Measurements from ENCODE around the gene ANKRD31. TPM values are rescaled to one million over a fixed set of nuclear protein-coding genes. Genes with fewer than 3 reads are reported as not detected.

Gene ANKRD31
- polyA plus RNA-seq, 1 experiment, result 0.06 TPM

DNA sequence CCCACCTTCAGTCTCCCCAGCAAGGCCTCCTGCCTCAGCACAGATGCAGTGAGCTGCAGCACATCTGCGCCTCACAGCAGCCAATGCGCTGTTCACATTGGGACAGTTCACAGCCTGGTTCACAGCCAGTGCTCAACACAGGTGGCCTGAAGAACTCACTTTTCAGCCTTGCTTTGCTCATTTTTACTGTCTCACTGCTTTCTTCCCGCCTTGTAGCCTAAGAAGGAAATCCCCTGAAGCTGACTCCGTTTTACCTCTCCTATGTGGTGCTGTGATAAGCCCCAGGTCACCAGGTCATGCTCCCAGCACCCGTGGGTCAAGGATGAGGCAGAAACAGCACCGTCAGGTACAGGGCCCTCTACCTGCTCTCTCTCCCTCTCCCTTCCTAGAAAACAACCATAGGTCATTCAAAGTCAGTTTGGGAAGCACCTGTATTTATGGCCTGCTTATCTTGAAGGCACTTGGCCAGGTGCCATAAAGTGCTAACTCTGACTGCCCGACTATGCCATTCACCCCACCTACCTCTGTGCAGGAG, 185.4 kb downstream of the ANKRD31 start:
- H3K9me3 ChIP-seq (ENCODE audit: control insufficient read depth, insufficient read depth, low read length), result no peaks in the 10 kb centered on the region; the same call in 1 of the 2 replicates
- H3K27me3 ChIP-seq (ENCODE audit: control insufficient read depth, insufficient read depth, low read length), result peaks cover 5% of the 10 kb centered on the region
- no peak for DNase-seq (ENCODE audit: low read depth, low spot score)
- H3K27ac ChIP-seq (ENCODE audit: low read depth, low read length), result no peak overlapping the region
- H3K4me3 ChIP-seq (ENCODE audit: low read depth, low read length), result no peak overlapping the region
- ChIA-PET CTCF (interaction anchor here (0.7 to 3.3 kb wide), 5 partner anchors 8 to 1203 kb away, joined by 3 to 20 read pairs (median 11); partner anchors contain the start of gene ANKRD31), POLR2A (no interaction called here)
- TF ChIP-seq, protein P1, sequence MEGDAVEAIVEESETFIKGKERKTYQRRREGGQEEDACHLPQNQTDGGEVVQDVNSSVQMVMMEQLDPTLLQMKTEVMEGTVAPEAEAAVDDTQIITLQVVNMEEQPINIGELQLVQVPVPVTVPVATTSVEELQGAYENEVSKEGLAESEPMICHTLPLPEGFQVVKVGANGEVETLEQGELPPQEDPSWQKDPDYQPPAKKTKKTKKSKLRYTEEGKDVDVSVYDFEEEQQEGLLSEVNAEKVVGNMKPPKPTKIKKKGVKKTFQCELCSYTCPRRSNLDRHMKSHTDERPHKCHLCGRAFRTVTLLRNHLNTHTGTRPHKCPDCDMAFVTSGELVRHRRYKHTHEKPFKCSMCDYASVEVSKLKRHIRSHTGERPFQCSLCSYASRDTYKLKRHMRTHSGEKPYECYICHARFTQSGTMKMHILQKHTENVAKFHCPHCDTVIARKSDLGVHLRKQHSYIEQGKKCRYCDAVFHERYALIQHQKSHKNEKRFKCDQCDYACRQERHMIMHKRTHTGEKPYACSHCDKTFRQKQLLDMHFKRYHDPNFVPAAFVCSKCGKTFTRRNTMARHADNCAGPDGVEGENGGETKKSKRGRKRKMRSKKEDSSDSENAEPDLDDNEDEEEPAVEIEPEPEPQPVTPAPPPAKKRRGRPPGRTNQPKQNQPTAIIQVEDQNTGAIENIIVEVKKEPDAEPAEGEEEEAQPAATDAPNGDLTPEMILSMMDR (IDR thresholded peaks at IDR 0.05; ENCODE audit: low read depth, low read length), result no peak

- no peak overlapping the region for H3K27ac ChIP-seq (ENCODE audit: low read depth, low read length)
- no peaks in the 10 kb centered on the region; the same call in 1 of the 2 replicates for H3K9me3 ChIP-seq (ENCODE audit: control insufficient read depth, insufficient read depth, low read length)
- no peak overlapping the region for H3K4me3 ChIP-seq (ENCODE audit: low read depth, low read length)
- TF ChIP-seq, protein P1 (IDR thresholded peaks at IDR 0.05; ENCODE audit: low read depth, low read length), result peak; percentile 31
- CTCF ChIA-PET, result interaction anchor here (0.5 to 3.3 kb wide), 28 partner anchors 8 to 1204 kb away, joined by 3 to 20 read pairs (median 3); partner anchors contain the start of gene ANKRD31
- POLR2A ChIA-PET, result no interaction called here
- H3K27me3 ChIP-seq (ENCODE audit: control insufficient read depth, insufficient read depth, low read length), result peaks cover 5% of the 10 kb centered on the region
- DNase-seq (ENCODE audit: low read depth, low spot score), result no peak
Measured at GRCh38 chr5:75050415-75050814, 186.3 kb downstream of the ANKRD31 start.

- no peak for DNase-seq (ENCODE audit: low read depth, low spot score)
- CTCF ChIA-PET, result interaction anchor here (0.6 to 3.3 kb wide), 29 partner anchors 8 to 1205 kb away, joined by 3 to 20 read pairs (median 3); partner anchors contain the start of genes ANKRD31 and HMGCR
- POLR2A ChIA-PET, result no interaction called here
- Histone ChIP-seq H3K27ac (ENCODE audit: low read depth, low read length) (no peak overlapping the region), H3K9me3 (ENCODE audit: control insufficient read depth, insufficient read depth, low read length) (no peaks in the 10 kb centered on the region; the same call in 1 of the 2 replicates), H3K27me3 (ENCODE audit: control insufficient read depth, insufficient read depth, low read length) (peaks cover 5% of the 10 kb centered on the region), H3K4me3 (ENCODE audit: low read depth, low read length) (no peak overlapping the region)
- TF ChIP-seq, protein P1 (IDR thresholded peaks at IDR 0.05; ENCODE audit: low read depth, low read length), result peak; percentile 77
Measured at GRCh38 chr5:75049456-75050351, 187.0 kb downstream of the ANKRD31 start.

GRCh38 chr5:75048457-75048953, 188.2 kb downstream of the ANKRD31 start:
- TF ChIP-seq, protein P1 (IDR thresholded peaks at IDR 0.05; ENCODE audit: low read depth, low read length), result no peak
- no peaks in the 10 kb centered on the region for H3K27me3 ChIP-seq (ENCODE audit: control insufficient read depth, insufficient read depth, low read length)
- no peak for DNase-seq (ENCODE audit: low read depth, low spot score)
- POLR2A ChIA-PET, result no interaction called here
- CTCF ChIA-PET, result interaction anchor here (0.8 to 3.3 kb wide), 6 partner anchors 12 to 303 kb away, joined by 3 to 20 read pairs (median 3); partner anchors contain the start of genes ANKRD31 and HMGCR
- no peak overlapping the region for H3K4me3 ChIP-seq (ENCODE audit: low read depth, low read length)
- no peak overlapping the region for H3K27ac ChIP-seq (ENCODE audit: low read depth, low read length)
- no peaks in the 10 kb centered on the region; the same call in 1 of the 2 replicates for H3K9me3 ChIP-seq (ENCODE audit: control insufficient read depth, insufficient read depth, low read length)
